Measurements from ENCODE around the gene FOXO1.

The FOXO1 gene

DNA sequence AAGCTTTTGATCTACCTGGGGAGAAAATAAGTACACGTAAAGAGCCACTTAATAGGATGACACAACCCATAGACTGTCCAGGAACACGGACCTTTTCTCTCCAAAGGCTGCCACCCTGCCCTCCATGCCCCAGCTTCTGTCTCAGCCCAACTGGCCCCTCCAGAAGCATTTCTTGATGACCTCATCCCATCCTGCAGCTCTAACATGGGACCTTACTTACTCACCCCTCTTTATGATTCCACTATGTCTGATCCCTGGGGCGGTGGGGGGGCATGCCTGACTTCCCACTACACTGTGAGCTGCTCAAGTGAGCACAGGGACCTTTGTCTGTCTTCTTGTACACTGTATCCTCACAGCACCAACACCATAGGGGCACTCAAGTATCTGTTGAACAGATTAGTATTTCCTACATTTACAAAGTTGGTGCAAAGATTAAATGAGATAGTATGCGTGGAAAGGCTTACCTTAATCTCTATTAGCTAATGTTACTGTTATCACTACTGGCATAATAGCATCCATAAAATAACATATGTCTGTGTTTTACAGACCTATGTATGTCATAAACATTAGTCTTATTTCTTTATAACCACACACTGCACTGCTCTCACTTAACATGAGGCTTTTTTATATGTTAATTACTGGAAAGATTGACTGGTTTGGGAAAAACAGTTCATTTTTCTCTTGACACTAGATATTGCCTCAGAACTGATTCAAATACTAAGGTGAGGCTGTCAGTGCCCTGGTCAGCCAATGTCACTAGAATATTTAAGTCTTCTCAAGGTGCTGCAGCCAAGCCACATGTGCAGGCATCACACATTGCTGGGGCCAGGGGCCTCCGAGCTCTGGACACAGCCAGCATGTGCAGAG, 100.9 kb downstream of the FOXO1 start:
- no peak for DNase-seq
- in situ Hi-C loops (cut with HindIII; ENCODE audit: low pct_ligation_motif_present, low sequenced_read_pairs) = no loop called here
- TF ChIP-seq, protein P1, sequence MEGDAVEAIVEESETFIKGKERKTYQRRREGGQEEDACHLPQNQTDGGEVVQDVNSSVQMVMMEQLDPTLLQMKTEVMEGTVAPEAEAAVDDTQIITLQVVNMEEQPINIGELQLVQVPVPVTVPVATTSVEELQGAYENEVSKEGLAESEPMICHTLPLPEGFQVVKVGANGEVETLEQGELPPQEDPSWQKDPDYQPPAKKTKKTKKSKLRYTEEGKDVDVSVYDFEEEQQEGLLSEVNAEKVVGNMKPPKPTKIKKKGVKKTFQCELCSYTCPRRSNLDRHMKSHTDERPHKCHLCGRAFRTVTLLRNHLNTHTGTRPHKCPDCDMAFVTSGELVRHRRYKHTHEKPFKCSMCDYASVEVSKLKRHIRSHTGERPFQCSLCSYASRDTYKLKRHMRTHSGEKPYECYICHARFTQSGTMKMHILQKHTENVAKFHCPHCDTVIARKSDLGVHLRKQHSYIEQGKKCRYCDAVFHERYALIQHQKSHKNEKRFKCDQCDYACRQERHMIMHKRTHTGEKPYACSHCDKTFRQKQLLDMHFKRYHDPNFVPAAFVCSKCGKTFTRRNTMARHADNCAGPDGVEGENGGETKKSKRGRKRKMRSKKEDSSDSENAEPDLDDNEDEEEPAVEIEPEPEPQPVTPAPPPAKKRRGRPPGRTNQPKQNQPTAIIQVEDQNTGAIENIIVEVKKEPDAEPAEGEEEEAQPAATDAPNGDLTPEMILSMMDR (IDR thresholded peaks at IDR 0.05; ENCODE audit: low read depth, low read length, missing control alignments) = no peak
- H3K36me3 ChIP-seq (replicated peaks) = no peaks in the 10 kb centered on the region
- no peak overlapping the region for H3K4me3 ChIP-seq (ENCODE audit: low read depth, low read length)
- H3K27ac ChIP-seq = no peak overlapping the region
- no peaks in the 10 kb centered on the region for H3K27me3 ChIP-seq (replicated peaks)

DNA sequence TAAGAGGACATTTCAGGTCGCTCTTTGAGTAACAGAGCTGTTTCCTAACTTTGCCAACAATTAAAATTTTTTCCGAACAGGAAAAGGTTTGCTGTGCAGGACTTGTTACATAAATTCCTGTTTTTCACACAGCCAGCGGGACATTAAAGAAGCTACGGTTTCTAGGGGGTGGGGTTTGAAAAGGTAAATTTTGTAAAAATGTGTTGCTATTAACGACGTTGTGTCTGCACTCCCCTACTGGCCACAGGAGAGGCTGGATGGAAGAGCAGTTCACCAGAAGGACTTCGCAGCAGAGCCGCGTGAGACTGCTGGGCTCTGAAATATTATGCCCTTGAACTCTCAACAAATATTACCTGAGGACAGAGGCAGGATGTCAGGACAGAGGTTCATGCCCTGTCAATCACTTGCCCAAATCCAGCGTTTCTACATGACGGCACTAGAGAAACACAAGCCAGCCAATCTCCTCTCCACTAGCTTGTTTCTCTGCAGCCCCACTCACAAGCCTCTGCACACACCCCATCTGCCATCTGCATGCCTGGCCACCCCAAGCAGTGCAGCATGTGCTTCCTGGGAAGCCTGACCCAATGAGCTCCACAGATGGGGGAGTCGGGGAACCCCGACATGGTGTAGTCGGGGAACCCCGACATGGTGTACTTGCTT, 102.0 kb downstream of the FOXO1 start:
- DNase-seq = no peak
- H3K4me3 ChIP-seq (ENCODE audit: low read depth, low read length) = no peak overlapping the region
- H3K27me3 ChIP-seq (replicated peaks) = no peaks in the 10 kb centered on the region
- H3K27ac ChIP-seq = no peak overlapping the region
- TF ChIP-seq, protein P1 (IDR thresholded peaks at IDR 0.05; ENCODE audit: low read depth, low read length, missing control alignments) = peak; percentile 57
- in situ Hi-C loops (cut with HindIII; ENCODE audit: low pct_ligation_motif_present, low sequenced_read_pairs) = no loop called here
- H3K36me3 ChIP-seq (replicated peaks) = no peaks in the 10 kb centered on the region

DNA sequence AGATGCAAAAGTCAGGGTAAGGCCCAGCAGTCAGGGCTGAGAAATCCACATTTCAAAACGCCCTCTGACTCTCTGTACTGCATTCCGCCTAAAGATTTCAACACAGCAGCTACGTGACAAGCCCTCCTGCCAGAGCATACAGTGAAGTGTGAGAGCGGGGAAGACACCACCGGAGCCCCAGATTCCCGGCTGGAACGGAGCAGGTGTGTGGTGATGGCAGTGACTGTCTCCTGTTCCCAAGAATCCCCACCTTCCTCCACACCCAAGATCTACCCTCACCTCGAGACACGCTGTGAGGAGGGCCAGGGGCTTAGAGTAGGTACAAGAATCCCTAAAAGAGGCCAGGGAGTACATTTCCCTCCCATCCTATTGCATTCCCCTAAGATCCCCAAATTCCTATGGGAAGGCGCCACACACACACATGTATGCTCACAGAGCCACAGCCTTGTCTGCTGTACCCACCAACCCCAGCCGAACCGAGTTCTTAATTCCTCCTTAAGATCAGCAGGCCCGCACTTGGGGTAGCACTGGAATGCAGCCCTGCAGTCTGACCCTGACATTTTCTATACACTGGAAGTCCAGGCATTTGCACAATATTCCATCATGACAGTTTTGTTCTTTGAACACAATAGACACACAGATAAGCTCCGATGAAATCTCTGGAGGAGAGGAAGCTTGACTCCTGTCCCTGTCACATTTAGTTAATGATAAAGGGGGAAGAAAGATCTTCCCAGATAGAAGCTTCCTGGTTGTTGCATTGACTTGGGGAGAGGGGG, 102.9 kb downstream of the FOXO1 start:
- in situ Hi-C loops (cut with HindIII; ENCODE audit: low pct_ligation_motif_present, low sequenced_read_pairs) = no loop called here
- Histone ChIP-seq H3K27me3 (replicated peaks) (no peaks in the 10 kb centered on the region), H3K36me3 (replicated peaks) (no peaks in the 10 kb centered on the region), H3K27ac (no peak overlapping the region), H3K4me3 (ENCODE audit: low read depth, low read length) (no peak overlapping the region)
- no peak for DNase-seq
- TF ChIP-seq, protein P1 (IDR thresholded peaks at IDR 0.05; ENCODE audit: low read depth, low read length, missing control alignments) = no peak

DNA sequence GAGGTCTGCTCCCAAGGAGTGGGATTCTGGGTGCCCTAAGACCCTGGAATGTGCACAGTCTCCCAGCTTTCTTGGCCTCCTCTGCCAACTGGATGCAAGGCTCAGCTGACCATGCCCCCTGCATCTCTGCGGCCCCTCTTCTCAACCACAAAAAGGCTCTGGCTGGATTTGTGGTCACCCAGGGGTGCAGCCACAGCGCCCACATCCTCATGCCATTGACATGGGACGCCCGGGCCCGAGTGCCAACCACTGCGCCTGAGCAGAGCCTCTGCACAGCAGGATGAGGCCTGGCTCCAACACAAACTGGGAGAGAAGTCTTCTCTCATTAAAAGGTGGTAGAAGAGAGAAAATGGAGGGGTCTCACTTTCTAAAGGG, 103.5 kb downstream of the FOXO1 start:
- Histone ChIP-seq H3K27me3 (replicated peaks) (no peaks in the 10 kb centered on the region), H3K4me3 (ENCODE audit: low read depth, low read length) (no peak overlapping the region), H3K27ac (no peak overlapping the region), H3K36me3 (replicated peaks) (no peaks in the 10 kb centered on the region)
- in situ Hi-C loops (cut with HindIII; ENCODE audit: low pct_ligation_motif_present, low sequenced_read_pairs) = no loop called here
- DNase-seq = no peak
- TF ChIP-seq, protein P1 (IDR thresholded peaks at IDR 0.05; ENCODE audit: low read depth, low read length, missing control alignments) = no peak

DNA sequence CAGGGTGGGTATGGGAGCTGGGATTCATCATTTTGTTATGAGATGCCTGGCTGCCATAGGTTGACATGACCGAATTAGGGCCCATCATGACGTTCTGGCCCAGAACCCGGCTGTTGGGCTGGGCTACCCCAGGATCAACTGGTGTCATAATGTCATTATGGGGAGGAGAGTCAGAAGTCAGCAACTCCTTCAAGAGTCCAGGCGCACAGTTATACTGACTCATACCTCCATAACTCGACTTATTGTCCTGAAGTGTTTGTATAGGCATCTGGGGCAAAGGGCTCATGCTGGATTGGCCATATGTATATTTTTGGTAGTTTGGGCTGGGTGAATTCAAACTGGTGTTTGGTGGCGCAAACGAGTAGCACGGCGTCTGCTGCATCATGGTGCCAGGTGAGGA, 106.5 kb downstream of the FOXO1 start:
- H3K36me3 ChIP-seq (replicated peaks) = no peaks in the 10 kb centered on the region
- H3K27ac ChIP-seq = no peak overlapping the region
- DNase-seq = no peak
- no peaks in the 10 kb centered on the region for H3K27me3 ChIP-seq (replicated peaks)
- H3K4me3 ChIP-seq (ENCODE audit: low read depth, low read length) = no peak overlapping the region
- in situ Hi-C loops (cut with HindIII; ENCODE audit: low pct_ligation_motif_present, low sequenced_read_pairs) = no loop called here
- TF ChIP-seq, protein P1 (IDR thresholded peaks at IDR 0.05; ENCODE audit: low read depth, low read length, missing control alignments) = no peak
